GM23338 (cell line): ENCODE measurements around the gene ERC1. TPM values are rescaled to one million over a fixed set of nuclear protein-coding genes. Genes with fewer than 3 reads are reported as not detected.

Experiments
- ATAC-seq: fragments of 200-7000 bp; cut with Tn5 transposase; 3 replicates; pipeline ENCODE4 v1.9.1; 2020
- DNase-seq: peaks from one replicate; pipeline ENCODE4 v3.0.0-alpha.2; 2015; ENCODE audit warnings: low spot score
- H2AFZ ChIP-seq: fragments of 200-600 bp; sonication (generic); 2 replicates; pipeline ENCODE4 v1.8.0; 2016; ENCODE audit warnings: antibody characterized with exemption, mild to moderate bottlenecking, moderate library complexity
- H3F3A ChIP-seq: fragments of 200-600 bp; sonication (generic); replicated peaks from 2 replicates; pipeline ENCODE4 v1.8.0; 2017; ENCODE audit warnings: antibody characterized with exemption, mixed run types, low read depth
- H3K27ac ChIP-seq: fragments of 200-600 bp; sonication (generic); 2 replicates; pipeline ENCODE4 v1.6.1; 2016; ENCODE audit warnings: low read depth
- H3K27me3 ChIP-seq: fragments of 200-600 bp; sonication (generic); 2 replicates; pipeline ENCODE4 v1.8.0; 2016; ENCODE audit warnings: mild to moderate bottlenecking, mixed run types, moderate library complexity; ENCODE audit not compliant: insufficient read depth
- H3K36me3 ChIP-seq: fragments of 200-600 bp; sonication (generic); 2 replicates; pipeline ENCODE4 v1.8.0; 2016; ENCODE audit warnings: mild to moderate bottlenecking; ENCODE audit not compliant: insufficient read depth
- H3K4me1 ChIP-seq: fragments of 200-600 bp; sonication (generic); 2 replicates; pipeline ENCODE4 v1.8.0; 2016; ENCODE audit warnings: mild to moderate bottlenecking, moderate library complexity; ENCODE audit not compliant: insufficient read depth
- H3K4me2 ChIP-seq: fragments of 200-600 bp; sonication (generic); 2 replicates; pipeline ENCODE4 v1.7.1; 2017; ENCODE audit warnings: mixed run types
- H3K4me3 ChIP-seq: fragments of 200-600 bp; sonication (generic); 2 replicates; pipeline ENCODE4 v1.6.1; 2016; ENCODE audit warnings: mixed run types
- H3K79me2 ChIP-seq: fragments of 200-600 bp; sonication (generic); replicated peaks from 2 replicates; pipeline ENCODE4 v1.8.0; 2017; ENCODE audit warnings: mild to moderate bottlenecking; ENCODE audit not compliant: insufficient read depth
- H3K9me2 ChIP-seq: fragments of 200-600 bp; sonication (generic); 2 replicates; pipeline ENCODE4 v1.8.0; 2017; ENCODE audit not compliant: insufficient read depth
- H4K20me1 ChIP-seq: fragments of 200-600 bp; sonication (generic); replicated peaks from 2 replicates; pipeline ENCODE4 v1.8.0; 2017; ENCODE audit warnings: mild to moderate bottlenecking; ENCODE audit not compliant: insufficient read depth
- H3K27ac Mint-ChIP-seq: 2 replicates; pipeline ENCODE4 v1.8.0; 2020; ENCODE audit warnings: inconsistent platforms, mild to moderate bottlenecking, moderate library complexity, mixed read lengths
- H3K27me3 Mint-ChIP-seq: 3 replicates; pipeline ENCODE4 v1.8.0; 2022; ENCODE audit warnings: low read depth, mild to moderate bottlenecking, moderate library complexity, mixed read lengths, inconsistent platforms; ENCODE audit not compliant: insufficient read depth, poor library complexity
- H3K36me3 Mint-ChIP-seq: 3 replicates; pipeline ENCODE4 v1.8.0; 2021; ENCODE audit warnings: low read depth, mild to moderate bottlenecking, inconsistent platforms, moderate library complexity, mixed read lengths
- H3K4me1 Mint-ChIP-seq: 3 replicates; pipeline ENCODE4 v1.8.0; 2020; ENCODE audit warnings: mild to moderate bottlenecking, inconsistent platforms, mixed read lengths
- H3K4me3 Mint-ChIP-seq: 3 replicates; pipeline ENCODE4 v1.8.0; 2021; ENCODE audit warnings: moderate library complexity, mild to moderate bottlenecking, inconsistent platforms, mixed read lengths
- H3K9me3 Mint-ChIP-seq: 3 replicates; pipeline ENCODE4 v1.8.0; 2020; ENCODE audit warnings: moderate library complexity, mild to moderate bottlenecking, inconsistent platforms, mixed read lengths
- CREB1 ChIP-seq: fragments of 250-450 bp; sonication (Bioruptor Pico); IDR thresholded peaks from 2 replicates; pipeline ENCODE4 v1.5.0; 2020; ENCODE audit warnings: low read depth, mild to moderate bottlenecking, moderate library complexity
- EZH2 ChIP-seq: fragments of 200-600 bp; sonication (generic); IDR thresholded peaks from one replicate; pipeline ENCODE4 v1.8.0; 2017; ENCODE audit warnings: antibody characterized with exemption, mild to moderate bottlenecking, low read depth; ENCODE audit not compliant: unreplicated experiment
- JUNB ChIP-seq: IDR thresholded peaks from one replicate; pipeline ENCODE4 v1.6.1; 2016; ENCODE audit warnings: antibody characterized with exemption; ENCODE audit not compliant: unreplicated experiment
- REST ChIP-seq: IDR thresholded peaks from one replicate; pipeline ENCODE4 v1.6.1; 2018; ENCODE audit warnings: antibody characterized with exemption; ENCODE audit not compliant: unreplicated experiment
- ZNF114 ChIP-seq: fragments of 250-450 bp; sonication (Bioruptor Pico); IDR thresholded peaks from 2 replicates; pipeline ENCODE4 v1.5.0; 2020; ENCODE audit warnings: mild to moderate bottlenecking, moderate library complexity
- ZNF331 ChIP-seq: fragments of 250-450 bp; sonication (Bioruptor Pico); IDR thresholded peaks from 2 replicates; pipeline ENCODE4 v1.5.0; 2020; ENCODE audit warnings: low read depth, mild to moderate bottlenecking, moderate library complexity
- ZNF462 ChIP-seq: fragments of 250-450 bp; sonication (Bioruptor Pico); IDR thresholded peaks from 2 replicates; pipeline ENCODE4 v1.5.0; 2020; ENCODE audit warnings: mild to moderate bottlenecking, moderate library complexity
- polyA plus RNA-seq: library from polyadenylated mRNA; unstranded; fragments of >200 nt; fragmentation: Nextera tagmentation; extraction: Ambion mirVana; gene quantifications from 2 replicates; pipeline ENCODE4 v1.2.1, GENCODE V29; 2016
- total RNA-seq: library from RNA; depleted of rRNA; stranded (reverse); fragments of >200 nt; shearing (Covaris generic); gene quantifications from 2 replicates; pipeline ENCODE4 v1.2.3, GENCODE V29; 2014

Gene ERC1
- total and polyA plus RNA-seq, 2 experiments from 2014 or later, result 28.1 to 35.3 TPM

GRCh38 chr12:1425396-1425729 lies 434.3 kb downstream of the ERC1 start:
- ATAC-seq (no peak), DNase-seq (no peak)
- H3K9me2 ChIP-seq, result no peaks in the 10 kb centered on the region; the same call in 1 of the 2 replicates
- H3K27ac Mint-ChIP-seq, result no peak overlapping the region
- H3F3A ChIP-seq, result no peaks in the 10 kb centered on the region
- H3K27me3 ChIP-seq, result no peaks in the 10 kb centered on the region
- H3K4me3 ChIP-seq, result no peak overlapping the region
- H3K4me1 ChIP-seq, result no peaks in the 10 kb centered on the region
- H3K36me3 ChIP-seq, result no peaks in the 10 kb centered on the region
- H3K27ac ChIP-seq, result no peak overlapping the region
- no peak for TF ChIP-seq ZNF114
- TF ChIP-seq ZNF331 (CRISPR knock-in tag), result no peak
- TF ChIP-seq ZNF462 (CRISPR knock-in tag), result no peak
- no peak for TF ChIP-seq EZH2
- TF ChIP-seq REST, result no peak
- no peak for TF ChIP-seq CREB1 (CRISPR knock-in tag)
- no peak for TF ChIP-seq JUNB
- 0 out of 2 replicates have a peak, but pooled peaks cover 3% of the 10 kb centered on the region for H4K20me1 ChIP-seq
- H2AFZ ChIP-seq, result no peak overlapping the region
- peaks cover 12% of the 10 kb centered on the region for H3K4me1 Mint-ChIP-seq
- H3K27me3 Mint-ChIP-seq, result peaks cover 5% of the 10 kb centered on the region
- no peak overlapping the region for H3K4me3 Mint-ChIP-seq
- no peaks in the 10 kb centered on the region for H3K79me2 ChIP-seq
- H3K36me3 Mint-ChIP-seq, result peaks cover 28% of the 10 kb centered on the region
- H3K4me2 ChIP-seq, result no peak overlapping the region
- peaks cover 26% of the 10 kb centered on the region for H3K9me3 Mint-ChIP-seq
